ENCODE measurements around the gene TMC5.

Gene TMC5

DNA sequence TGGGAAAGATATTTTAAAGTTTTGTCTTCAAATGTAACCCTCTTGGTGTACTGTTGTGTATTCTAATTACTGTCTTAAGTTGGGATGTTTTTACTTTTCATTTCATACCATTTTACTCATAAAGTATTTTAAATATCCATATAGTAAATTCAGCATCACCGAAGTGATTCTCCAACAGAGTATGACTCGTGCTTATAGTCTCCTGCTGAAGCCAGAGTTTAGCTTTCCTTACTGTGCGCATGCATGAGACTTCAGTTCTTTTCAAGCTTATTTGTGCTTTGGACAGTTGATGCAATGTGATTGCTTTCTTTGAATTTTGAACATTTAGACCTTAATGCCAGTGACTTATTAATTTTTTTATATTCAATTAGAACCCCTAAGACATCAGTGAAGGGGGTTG is 130.5 kb downstream of the TMC5 start:
- no peak for DNase-seq
